HTERT RPE-1 (cell line): Measurements from ENCODE around the gene ZDHHC1.
"Not testable (repeated sequence)": the region's sequence is repeated elsewhere in the genome, so short reads cannot be mapped to it uniquely, and the experiment has no call there.

ENCODE experiments used
- in situ Hi-C: fragments of 300-500 bp; cut with MboI; formaldehyde crosslinking; loops from 4 replicates; pipeline ENCODE4 v1.14.3; 2020; ENCODE audit warnings: low sequenced_read_pairs

The ZDHHC1 gene

DNA sequence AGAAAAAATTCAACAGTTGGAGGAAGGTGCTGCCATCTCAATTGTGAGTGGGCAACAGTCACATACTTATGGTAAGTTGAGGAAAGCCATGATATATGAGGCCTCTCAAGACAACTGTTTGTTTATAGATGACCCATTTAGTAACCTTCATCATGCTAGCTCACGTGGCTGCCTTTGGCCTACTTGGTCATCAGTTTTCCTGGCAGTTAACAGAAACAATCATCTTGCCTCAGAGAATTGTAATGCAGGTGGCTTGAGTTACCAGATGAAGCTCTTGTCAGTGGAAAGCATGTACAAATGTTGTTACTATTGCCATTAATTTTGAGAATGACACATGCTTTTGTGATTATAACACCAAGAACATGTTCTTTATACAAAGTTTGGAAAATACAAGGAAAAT is 37.6 kb downstream of the ZDHHC1 start:
- in situ Hi-C loops = no loop called here

DNA sequence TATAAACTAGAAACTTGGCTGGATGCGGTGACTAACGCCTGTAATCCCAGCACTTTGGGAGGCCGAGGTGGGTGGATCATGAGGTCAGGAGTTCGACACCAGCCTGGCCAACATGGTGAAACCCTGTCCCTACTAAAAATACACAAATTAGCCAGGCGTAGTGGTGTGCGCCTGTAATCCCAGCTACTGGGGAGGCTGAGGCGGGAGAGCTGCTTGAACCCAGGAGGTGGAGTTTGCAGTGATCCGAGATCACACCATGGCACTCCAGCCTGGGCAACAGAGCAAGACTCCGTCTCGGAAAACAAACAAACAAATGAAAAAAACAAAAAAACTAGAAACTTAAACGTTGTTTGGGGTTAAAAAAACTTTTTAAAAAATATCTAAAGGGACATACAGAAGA is 40.3 kb downstream of the ZDHHC1 start:
- in situ Hi-C loops = not testable (repeated sequence)

DNA sequence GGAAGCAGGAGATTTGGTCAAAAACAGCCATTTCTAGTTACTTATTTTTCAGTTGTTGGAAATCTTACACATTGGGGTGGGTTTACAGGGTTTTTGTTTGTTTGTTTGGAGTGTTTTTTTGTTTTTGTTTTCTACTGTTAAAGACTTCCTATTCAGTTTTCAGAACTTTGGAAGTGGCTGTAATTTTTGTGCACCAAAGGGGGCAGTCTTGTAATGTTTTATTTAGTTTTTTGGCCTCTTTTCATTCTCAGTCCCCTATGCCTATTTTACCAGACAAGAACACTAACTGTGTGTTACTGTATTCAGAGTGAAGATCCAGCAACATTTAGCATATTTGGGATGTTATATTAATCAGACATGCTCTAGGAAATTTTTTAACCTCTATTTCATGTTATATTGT is 43.6 kb downstream of the ZDHHC1 start:
- in situ Hi-C loops = no loop called here

DNA sequence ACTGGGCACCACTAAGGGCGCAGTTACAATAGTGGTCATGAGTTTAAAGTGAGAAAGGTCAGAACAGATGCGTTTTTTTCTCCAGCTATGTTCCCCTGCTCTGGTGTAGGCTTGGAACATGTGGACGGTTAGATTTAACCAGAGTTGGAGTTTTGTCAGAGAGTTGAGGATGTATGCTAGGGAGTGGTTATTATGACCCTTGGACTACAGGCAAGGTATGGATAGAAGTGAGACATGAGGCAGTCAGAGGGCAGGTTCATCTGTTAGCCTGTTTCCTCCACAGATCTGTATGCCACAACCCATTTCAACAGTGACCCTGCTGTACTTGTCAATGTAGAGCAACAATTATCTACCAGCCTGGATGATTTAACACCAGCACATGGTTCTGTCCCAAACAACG is 45.6 kb downstream of the ZDHHC1 start:
- in situ Hi-C loops = no loop called here

DNA sequence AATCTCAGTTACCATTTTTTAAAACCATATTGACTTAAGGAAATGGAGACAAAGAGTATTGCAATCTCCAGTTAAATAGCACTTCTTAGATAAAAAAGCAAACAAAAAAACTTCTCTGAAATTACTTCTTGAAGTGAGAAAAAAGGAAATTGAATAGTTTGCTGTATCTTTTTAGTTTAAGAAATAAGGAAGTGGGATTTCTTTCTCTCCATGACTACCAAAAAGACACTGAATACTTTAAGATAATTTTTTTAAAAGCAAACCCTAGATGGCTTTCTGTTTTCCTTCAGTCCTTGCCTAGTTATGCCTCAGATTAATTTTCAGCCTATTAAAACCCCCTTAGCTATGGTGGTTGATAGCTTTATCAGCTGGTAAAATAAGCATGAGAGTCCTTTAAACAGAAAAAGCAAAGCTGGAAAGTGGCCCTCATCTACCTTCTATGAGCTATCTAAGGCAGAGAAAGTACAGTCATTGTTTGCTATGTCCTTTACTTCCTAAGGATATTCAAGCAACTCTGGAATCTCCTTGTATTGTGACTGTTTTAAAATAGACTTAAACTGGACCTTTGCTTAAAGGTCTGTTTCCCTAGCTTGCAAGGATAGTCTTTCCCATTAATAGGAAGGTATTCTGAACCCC is 51.6 kb downstream of the ZDHHC1 start:
- in situ Hi-C loops = no loop called here

- in situ Hi-C loops = no loop called here
Measured at GRCh38 chr16:67361038-67361437, 55.2 kb downstream of the ZDHHC1 start.

DNA sequence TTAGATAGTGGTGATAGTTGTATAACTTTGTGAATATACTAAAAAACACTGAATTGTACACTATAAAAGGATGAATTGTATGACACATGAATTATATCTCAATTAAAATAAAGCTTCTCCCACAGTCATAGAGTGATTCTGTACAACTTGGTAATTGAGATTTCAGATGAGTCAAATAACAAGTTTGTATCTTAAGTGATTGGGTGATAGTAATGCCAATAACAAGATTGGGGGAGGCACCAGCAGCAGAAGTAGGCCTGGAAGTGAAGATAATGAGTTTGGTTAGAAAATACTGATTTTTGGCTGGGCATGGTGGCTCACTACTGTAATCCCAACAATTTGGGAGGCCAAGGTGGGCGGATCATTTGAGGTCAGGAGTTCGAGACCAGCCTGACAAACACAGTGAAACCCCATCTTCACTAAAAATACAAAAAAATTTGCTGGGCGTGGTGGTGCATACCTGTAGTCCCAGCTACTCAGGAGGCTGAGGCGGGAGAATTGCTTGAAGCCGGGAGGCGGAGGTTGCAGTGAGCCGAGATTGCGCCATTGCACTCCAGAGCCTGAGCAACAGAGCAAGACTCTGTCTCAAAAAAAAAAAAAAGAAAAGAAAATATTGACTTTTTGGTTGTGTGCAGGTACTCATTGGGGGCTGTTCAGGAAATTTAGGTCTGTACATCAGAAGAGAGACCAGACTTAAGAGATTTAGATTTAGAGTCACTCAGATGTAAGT is 56.6 kb downstream of the ZDHHC1 start:
- in situ Hi-C loops = not testable (repeated sequence)

GRCh38 chr16:67357561-67357960 is 58.7 kb downstream of the ZDHHC1 start:
- in situ Hi-C loops = no loop called here

GRCh38 chr16:67356396-67356795 is 59.9 kb downstream of the ZDHHC1 start:
- in situ Hi-C loops = no loop called here

DNA sequence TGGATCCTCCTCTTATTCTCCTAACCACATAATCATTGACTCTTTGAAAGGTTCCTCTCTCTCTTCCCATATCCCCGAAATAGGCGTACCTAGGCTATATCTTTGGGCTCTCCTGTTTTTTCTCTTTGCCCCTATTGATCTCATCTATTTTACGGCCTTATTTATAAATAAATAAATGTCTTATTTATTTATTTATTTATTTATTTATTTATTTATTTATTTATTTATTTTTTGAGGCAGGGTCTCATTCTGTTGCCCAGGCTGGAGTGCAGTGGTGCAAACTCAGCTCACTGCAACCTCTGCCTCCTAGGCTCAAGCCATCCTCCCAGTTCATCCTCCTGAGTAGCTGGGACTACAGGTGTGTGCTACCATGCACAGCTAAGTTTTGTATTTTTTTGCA is 63.8 kb downstream of the ZDHHC1 start:
- in situ Hi-C loops = not testable (repeated sequence)

DNA sequence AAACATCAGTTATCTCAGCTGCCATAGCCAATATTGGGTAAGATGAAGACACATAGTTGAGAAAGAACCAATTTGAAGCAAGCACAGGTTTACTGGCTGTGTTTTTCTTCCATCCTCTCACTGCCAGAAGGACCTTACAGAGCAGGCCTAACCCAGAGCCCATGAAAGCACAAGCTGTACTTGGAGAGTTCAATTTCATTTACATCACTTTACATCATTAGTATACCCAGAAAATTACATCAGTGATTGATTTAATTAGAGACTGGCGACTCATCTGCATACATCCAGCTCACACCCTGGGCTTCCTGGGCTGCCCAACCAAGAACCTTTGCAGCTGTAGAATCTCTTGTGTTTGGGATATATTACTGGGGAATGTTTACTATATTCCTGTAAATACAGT is 66.0 kb downstream of the ZDHHC1 start:
- in situ Hi-C loops = no loop called here

DNA sequence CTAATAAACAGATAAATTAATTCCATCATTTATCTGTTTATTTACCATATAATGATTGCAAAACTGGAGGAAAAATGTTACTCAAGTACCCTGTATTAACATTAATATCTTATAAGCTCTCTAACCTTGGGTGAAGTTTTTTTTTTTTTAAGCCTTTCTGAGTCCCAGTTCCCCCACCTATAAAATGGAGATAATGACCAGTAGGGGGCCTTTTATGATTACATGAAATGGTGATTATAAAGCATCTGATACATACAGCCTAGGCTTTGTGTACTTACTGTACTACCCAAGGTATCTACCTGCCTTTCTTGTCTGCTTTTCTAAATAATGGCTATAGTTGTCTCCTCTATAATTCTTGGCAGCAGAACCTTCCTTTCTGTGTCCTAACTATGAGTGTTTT is 67.1 kb downstream of the ZDHHC1 start:
- in situ Hi-C loops = no loop called here

DNA sequence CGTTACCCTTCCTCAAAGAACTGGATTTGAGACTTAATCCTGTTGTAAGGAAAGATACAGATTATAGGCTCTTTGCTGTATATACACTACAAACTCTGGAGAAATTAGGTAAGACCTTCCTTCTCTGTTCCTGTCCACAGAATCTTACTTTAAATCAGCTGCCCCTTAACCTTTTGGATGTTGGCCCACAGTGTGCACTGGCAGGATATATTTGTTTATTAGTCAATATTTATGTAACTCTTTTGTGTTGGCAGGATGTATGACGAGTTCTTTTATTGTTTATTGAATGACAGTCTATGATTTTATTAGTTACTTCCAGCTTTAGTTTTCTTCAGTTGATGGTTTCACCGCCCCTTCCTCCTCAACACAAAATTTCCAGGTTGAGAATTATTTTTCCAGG is 69.9 kb downstream of the ZDHHC1 start:
- in situ Hi-C loops = no loop called here

DNA sequence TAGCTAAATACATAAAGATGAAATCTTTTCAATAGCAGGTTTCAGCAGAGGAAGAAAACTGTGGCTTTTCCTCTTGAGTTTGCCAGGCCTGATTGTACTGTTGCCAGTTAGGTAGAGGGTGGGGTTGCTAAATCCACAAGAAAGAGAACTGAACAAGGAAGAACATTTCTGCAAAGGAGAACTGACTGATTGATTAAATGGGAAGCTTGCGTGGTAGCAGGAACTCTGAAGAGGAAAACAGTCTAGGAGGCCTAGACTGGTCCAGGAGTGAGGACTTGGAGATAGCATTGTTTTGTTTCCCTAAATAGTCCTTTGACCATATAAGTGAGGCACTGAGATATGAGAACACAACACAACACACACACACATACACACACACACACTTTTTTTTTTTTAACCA is 70.9 kb downstream of the ZDHHC1 start:
- in situ Hi-C loops = no loop called here
